NCI-H1694 (cell line): ENCODE data around the gene EXOC6B.

Source experiments
- DNase-seq: peaks from one replicate; lab custom pipeline; 2025; lab: John Stamatoyannopoulos, UW

EXOC6B gene

DNA sequence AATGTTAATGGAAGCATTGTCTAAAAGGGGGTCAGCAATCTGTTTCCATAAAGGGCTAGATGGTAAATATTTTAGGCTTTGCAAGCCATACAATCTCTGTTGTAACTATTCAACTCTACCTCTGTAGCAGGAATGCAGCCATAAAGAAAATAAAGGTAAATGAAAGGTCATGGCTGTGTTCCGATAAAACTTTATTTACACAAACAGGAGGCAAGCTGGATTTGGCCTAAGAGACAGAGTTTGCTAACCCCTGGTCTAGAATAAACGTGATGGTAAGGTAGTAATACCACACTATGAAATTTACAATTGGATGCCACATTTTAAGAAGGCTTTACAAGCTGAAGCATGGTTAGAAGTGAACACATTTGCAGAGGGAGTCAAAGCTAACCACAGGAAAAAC is 91.4 kb downstream of the EXOC6B start:
- DNase-seq, result no peak

DNA sequence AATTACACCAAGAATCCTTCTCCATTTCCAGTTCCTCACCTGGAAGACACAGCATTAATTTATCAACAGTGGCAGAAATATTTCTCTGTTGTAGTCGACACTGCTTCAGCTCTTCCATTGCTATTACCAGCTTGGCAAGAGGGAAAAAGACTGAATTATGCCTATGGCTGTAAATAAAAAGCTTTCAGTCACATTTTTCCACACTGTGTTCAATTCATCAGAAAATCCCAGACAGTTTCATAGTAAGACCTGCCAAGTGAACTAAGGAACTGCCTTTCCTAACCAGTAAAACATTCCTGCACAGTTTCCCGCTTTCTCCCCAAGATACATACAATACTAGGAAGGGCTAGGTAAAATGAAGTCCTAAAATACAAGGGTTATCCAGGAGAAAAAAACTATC is 94.7 kb downstream of the EXOC6B start:
- no peak for DNase-seq

DNA sequence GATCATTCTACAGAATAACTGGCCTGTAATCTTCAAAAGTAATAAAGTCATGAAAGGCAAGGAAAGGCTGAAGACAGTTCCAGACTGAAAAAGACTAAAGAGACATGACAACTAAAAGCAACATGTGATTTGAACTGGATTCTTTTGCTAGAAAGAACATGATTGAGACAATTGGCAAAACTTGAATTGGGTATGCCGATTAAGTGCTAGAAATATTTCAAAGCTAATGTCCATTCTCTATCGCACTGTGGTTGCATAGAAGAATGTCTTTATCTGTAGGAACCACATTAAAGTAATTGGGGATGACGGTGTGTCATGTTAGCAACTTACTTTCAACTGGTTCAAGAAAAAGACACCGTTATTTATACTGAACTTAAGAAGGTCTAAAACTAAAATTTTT is 98.5 kb downstream of the EXOC6B start:
- no peak for DNase-seq

DNA sequence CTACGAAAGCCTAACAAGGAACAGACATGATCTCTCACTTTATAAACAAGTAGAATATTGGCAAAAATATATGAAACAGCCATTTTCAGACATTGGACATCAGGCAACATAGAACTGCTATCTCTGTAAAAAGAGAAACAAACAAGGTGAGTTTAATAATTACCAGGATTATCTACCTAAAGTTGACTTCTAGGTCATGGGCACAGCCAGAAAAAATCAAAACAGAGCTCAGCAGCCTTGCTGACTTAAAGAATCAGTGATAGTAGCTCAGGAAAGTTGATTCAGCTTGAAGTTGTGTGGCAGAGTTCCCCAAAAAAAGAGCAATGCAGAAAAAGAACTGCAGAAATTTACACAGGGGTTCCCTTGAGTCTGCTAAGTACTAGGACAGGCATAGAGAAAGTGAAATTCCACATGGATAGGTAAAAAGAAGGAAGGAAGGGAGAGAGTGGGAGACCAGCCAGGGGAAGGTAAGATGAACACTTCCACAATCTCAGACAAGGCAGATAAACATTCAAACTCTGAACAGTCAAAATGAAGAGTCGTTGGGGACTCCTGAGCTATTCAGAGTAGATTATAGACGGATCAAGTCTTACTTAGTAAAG is 102.0 kb downstream of the EXOC6B start:
- DNase-seq, result no peak

DNA sequence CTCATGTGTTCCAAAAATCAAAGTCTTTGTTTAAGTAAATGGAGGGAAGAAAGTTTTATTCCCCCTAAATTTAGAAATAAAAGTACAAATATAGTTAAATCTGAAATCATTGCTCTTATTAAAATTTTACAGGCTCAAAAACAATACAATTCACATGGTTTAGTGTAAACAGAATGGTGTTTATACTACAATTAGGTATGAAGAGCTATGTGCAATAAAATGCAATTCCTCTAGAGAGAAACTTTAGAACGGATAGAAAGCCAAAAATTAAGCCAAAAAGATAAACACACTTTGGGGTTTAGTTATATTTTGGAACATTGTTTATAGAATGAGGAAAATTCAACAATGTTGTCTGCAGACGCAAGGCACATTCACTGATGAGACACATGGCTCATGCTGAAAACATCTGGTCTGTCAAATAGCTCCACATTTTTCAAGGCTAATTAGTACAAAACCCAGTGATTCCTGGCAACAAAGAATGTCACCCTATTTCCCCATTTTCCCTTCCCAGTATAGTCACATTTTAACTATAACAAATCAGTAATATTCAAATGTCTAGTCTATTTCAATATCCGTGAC is 103.3 kb downstream of the EXOC6B start:
- peak; percentile 64 for DNase-seq

DNA sequence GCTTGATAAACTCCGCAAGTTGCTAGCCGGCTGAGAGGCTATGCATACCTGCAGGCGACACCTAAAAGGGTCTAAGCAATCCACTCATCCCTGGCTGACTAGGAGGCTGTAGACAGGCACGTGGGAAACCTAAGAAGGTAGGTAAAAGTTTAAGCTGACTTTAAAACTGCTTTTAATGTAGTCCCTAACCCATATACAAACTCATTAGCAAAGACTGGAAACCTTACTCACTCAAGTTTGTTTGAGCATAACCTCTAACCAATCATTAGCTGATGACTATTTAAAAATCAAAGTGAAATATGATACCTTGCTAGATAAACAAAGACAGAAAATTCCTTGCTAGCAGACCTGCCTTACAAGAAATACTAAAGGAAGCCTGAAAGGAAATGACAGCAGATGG is 106.4 kb downstream of the EXOC6B start:
- no peak for DNase-seq

DNA sequence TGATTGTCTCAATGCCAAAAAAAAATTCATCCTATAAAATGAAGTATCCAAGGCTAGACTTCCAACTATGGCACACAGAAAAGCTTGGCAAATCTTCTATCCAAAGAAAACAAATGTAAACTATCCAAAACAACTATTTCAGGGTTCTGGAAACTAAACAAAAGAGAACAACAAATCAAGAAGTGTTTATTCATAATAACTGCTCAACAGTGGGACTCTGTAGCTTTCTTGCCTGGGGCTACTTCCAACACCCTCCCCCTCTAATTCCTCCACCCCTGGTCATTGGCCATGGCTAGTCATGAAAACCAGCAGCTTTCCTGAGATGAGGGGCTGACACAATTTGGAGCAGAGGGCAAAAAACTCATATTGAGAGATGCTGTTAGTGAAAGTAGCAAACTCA is 107.0 kb downstream of the EXOC6B start:
- no peak for DNase-seq

DNA sequence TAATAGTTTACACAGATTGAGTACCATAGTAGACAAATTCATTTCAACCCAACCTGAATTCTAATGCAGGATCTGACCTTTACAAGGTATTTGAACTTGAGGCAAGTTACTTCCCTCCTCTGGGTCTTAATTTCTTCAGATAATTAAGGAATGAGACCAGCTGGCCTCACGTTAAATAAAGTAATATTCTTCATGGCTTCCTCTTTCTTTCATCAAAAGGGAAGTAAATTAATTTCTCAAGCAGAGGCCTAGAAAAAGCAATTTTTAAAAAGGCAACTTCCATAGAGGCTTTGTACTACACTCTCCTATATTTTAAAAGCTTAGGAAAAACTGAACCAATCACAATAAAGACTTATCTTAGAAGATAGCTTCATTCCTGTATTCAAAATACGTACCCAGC is 109.2 kb downstream of the EXOC6B start:
- no peak for DNase-seq

DNA sequence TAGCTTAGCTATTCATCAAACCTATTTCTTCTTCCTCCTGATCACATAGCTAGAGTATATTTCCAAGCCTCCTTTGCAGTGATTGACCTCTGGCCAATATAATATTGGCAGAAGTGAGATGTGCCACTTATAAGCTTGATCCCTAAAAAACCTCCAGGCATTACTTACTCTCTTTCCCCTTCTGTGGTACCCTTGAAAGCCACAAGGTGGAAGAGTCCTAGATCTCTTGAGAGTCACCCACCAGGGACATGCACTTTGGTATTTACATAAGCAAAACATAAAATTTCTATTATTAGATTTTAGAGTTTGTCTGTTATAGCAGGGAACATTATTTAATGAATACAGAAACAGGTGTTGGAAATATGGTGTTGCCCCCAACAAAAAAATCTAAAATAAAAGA is 112.0 kb downstream of the EXOC6B start:
- no peak for DNase-seq

DNA sequence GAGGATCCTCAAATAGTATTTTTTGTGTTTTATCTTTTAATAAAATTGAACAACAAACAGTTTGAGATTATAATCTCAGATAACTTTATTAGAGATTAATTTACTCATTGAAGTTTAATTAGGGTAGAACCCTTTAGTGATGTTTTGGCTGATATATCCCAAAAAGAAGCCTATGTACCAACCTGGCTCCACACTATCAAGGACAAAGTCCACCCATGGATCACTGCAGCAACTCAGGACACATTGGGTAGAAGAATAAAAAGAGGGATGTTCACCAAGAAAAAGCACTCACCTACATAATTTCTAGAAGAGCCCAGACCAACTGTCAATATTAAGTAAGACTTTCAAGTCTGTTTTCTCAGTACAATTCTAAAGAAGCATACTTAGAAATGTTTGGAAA is 112.9 kb downstream of the EXOC6B start:
- DNase-seq, result no peak

DNA sequence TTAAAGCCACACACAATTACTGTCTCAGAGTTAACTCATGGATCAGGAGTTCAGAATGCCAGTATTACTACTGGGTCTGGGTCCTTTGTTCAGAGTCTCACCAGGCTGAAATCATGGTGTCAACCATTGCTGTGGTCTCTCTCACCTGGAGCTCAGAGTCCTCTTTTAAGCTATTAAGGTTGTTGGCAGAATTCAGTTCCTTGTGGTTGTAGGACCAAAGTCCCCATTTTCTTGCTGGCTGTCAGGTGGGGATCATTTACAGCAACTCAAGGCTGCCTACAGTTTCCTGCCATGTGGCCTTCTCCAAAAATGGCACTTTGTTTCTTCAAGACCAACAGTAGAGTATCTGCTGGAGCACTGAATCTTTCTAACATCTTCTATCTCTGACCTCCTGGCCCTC is 113.5 kb downstream of the EXOC6B start:
- no peak for DNase-seq

DNA sequence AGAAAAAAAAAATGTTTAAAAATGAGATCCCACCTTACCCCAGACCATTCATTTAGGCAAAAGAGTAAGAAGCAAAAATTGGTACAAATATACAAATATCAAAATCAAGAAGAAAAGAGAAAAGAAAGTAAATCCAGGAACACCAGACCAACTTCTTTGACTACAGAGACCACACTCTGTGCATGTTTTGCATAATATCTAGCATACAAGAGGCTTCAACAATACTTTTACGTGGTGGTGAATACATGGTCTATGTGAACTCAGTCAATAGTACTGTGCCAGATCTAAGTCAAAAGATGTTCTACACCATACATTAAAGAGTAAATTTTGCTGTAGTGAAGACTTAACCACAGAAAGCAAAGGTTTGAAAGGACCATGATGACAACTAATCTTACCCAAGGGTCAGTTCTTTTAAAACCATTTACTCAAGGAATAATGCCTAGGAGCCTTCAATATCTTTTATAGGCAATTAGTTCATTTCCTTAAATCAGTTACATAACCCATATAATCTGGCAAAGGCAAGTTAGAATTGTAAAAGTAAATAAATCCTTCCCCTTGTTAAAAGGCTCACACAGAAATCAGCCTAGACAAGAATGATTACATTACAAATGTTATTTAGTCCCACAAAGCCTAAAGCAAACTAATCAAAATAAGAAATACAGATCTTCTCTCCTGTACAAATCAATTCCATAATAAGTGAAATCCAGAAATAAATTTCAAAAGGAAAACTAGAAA is 115.2 kb downstream of the EXOC6B start:
- DNase-seq, result no peak

DNA sequence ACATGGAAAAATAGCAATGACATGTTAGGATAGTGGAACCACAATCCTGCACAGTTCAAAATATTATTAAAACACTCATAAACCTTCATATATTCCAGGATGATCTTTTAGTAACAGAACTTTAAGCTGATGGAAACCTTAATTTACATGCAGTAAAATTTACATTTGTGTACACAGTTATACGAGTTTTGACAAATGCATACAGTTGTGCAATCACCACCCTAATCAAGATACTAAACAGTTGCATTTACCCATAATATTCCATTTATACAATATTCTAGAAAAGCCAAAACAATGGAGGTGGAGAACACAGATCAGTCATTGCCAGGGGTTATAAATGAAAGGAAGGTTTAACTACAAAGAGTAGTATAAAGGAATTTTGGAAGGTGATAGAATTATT is 117.6 kb downstream of the EXOC6B start:
- no peak for DNase-seq

DNA sequence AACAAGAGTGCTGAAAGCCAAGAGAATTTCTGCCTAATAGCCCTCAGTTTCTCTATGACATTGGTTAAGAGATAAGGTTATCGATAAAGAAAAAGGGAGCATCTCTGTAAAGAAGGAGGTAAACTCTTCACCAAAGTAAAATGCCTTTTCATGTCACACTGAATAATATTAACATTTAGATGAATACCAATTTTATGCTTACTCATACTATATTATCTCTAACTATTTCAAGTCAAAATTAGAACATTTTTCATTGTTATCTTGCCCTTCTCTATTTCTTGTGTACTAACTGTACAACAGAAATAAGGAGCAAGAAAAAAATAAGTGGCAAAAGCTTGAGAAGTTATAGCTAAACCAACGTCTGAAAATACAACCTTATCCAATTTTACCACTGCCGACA is 127.5 kb downstream of the EXOC6B start:
- DNase-seq, result no peak

DNA sequence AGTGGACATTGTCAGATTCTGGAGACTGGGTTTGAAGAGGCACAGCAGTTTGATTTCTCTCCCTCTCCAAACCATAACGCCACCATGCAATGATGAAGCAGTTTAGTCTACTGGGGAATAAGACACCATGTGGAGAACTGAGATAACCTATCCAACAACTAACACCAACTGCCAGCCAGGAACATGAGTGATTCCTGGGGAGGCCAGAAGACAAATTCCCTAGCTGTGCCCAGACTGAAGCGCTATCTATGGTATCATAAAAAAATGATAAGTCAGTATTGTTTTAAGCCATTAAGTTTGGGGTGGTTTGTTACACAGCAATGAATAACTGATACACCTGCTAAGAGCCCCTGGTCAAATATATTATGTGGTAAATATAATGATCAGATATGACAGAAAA is 129.3 kb downstream of the EXOC6B start:
- DNase-seq, result no peak

DNA sequence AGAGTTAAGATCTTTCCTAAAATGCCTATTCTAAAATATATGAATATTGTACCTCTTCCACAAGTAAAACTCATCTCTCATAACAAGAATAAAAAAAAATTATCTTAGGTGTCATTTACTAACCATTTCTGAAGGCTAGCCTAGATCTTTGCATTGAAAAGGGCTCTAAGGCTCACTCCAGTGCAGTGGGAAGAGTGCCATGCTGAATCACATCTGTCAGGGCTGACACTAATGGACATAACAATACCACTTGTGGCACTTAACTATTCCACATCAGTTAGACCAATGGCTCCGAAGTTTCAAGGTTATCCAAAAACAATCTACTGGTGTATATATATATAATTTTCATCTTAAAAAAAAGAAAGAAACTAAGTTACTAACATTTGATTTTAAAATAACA is 130.2 kb downstream of the EXOC6B start:
- no peak for DNase-seq

DNA sequence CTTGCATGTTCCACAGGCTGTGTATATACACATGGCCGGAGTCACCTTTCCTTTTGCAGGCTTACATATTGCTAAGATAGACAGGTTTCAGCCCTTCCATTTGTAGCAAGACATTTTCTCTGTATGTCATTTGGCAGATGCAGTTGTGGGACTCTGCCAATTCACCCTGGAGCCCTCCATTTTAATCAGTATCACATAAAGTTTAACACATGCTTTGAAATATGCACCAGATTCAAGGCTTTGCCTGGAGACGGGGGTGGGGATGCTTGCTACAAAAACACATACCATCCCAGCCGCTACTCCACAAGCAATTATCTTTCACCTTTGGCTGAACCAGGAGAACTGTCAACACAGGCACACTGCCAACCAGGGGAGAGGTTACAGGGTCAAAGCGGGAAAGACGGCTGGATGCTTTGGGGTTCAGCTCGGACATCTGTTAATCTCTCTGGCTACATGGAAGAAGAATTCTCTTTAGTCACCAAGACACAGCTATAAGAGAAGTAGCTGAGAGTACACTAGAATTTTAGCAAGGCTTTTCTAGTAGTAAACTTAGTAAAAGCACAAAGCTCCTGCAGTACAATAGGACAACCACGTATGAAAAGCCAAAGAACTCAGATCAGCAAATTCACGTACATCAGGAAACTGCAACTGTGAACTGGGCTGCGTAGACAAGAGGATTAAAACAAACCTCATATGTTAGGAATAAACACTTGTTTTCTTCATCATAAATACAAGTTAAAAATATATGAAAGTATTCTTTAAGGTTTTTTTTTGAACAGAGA is 130.9 kb downstream of the EXOC6B start:
- DNase-seq, result no peak

DNA sequence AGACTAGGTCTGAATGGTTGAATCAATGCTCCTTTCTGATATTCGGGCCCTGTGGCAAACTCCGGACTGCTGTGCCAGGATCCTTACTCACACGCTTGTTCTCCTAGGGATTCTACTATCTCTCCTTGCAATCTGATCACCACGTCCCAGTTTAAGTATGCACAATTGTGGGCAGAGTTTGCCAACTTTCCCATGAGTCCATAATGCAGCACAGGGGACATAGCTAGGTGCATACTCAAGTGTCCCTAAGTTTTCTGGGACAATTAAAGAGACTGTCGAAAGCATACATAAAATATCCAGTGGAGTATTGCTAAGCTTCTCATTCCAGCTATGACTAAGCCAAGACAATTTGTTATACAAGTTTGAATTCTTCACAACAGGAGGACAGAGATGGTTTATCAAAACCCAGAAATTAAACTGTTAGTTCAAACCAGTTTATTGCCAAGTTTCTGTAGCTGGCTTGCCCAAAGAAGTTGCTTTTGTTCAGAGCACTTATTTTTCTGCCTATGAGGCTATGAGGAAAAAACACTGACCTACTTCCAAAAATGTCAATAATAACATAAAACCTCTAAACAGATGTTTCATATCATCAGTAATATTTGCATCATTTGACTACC is 136.1 kb downstream of the EXOC6B start:
- no peak for DNase-seq

DNA sequence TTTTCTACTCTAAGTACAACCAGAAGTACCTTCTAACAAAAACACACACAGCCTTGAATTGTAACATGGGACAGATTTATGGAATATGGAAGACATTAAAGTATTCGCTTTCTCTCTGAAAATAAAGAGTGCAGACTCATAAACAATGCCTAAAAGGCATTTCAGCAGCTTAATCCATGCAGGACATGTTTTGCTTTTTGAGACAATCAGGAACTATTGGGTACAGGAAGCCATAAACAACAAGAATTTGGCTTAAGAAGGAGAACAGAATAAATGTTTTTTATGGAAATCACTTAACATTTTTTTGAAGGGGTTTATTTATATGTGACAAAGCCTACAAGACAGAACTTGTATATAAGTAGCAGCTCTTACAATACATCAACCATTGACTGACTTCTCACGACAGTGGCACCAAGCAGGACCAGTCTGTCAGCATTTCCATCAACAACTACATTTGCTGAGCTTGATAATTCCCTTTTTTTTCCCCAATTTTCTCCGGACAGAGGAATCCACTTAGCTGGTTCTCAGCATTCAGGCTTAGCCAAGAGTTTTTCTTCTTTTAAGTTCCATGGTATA is 140.1 kb downstream of the EXOC6B start:
- no peak for DNase-seq

DNA sequence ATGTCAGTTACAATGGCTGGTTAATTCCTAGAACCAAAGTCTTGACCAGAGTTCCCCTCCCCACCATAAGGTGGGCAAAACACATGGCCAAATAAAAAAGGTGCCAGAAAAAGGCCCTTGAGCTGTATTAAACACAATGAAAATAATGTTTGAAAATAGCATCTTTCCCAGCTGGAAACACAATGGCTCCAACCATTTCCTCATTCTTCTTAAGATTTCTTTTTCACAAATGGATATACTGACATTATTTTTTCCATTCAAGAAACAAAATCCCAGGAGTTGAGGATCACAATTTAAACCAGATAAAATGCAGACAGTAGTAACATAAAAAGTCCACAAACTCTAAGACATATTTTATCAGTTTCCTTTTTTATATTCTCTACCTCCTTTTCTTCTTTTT is 143.8 kb downstream of the EXOC6B start:
- DNase-seq, result no peak

DNA sequence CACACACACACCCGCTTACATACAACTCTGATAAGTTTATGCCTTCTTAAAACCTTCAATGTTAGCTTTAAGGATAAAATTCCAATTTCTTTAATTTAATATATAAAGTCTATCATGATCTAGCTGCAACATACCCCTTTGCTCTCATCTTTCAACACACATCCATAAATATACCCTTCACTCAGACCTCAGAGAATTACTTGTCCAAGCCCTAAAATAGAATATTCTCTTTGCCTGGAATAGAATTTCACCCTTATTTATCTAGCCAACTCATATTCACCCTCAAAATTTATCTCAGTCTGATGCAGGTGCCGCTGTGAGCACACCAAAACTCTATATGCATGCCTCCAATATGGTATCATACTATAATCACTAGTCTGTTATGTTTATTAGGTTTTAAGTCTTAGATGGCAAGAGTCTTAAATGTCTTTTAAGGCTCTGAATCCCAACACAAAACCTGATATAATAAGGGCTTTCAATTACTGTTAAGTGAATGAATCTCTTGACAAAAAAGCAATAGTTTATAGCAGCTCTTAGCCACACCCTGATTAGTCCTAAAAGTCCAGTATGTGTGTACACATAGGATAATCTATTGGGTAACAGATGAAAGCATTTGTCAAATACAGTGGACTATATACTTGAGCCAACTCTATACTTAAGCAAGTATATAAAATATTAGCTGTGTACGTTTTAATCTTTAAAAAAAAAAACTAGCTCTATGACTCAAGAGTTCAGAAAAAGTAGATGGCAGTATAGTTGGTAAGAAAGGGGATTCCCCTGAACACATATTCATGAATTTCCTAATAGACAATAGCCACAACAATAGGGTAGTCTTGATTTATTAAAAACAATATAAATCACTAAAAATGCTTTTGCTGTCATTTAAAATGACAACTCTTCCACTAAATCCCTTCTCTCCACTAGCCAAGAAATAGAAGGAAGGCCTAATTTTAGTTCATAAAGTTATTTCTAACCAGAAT is 144.5 kb downstream of the EXOC6B start:
- DNase-seq, result no peak
